ENCODE measurements around the gene MSI2. TPM values are rescaled to one million over a fixed set of nuclear protein-coding genes. Genes with fewer than 3 reads are reported as not detected.

The MSI2 gene
- total RNA-seq, 2 donors from 2014 or later: 30.1 to 41.1 TPM

GRCh38 chr17:57609125-57609877 is 353.0 kb downstream of the MSI2 start:
- peaks cover 0 to 24% of the 10 kb centered on the region in 2 donors for H3K4me1 ChIP-seq
- H3K9me3 ChIP-seq: no peaks in the 10 kb centered on the region
- no peak for DNase-seq (ENCODE audit: low spot score)
- no peak overlapping the region for H3K4me3 ChIP-seq
- no peaks in the 10 kb centered on the region for H3K27me3 ChIP-seq
- no peak for TF ChIP-seq CTCF (IDR thresholded peaks at IDR 0.05)
- no peak overlapping the region for H3K27ac ChIP-seq
- no peaks in the 10 kb centered on the region for H3K36me3 ChIP-seq

GRCh38 chr17:57609878-57610270 is 353.6 kb downstream of the MSI2 start:
- no peak for DNase-seq (ENCODE audit: low spot score)
- H3K9me3 ChIP-seq: no peaks in the 10 kb centered on the region
- no peaks in the 10 kb centered on the region for H3K27me3 ChIP-seq
- H3K4me3 ChIP-seq: no peak overlapping the region
- H3K4me1 ChIP-seq: peaks cover 0 to 19% of the 10 kb centered on the region in 2 donors
- H3K27ac ChIP-seq: no peak overlapping the region
- TF ChIP-seq CTCF (IDR thresholded peaks at IDR 0.05): no peak
- no peaks in the 10 kb centered on the region for H3K36me3 ChIP-seq

- no peak for DNase-seq (ENCODE audit: low spot score)
- H3K4me3 ChIP-seq: no peak overlapping the region
- no peak for TF ChIP-seq CTCF (IDR thresholded peaks at IDR 0.05)
- H3K27me3 ChIP-seq: no peaks in the 10 kb centered on the region
- peaks cover 0 to 10% of the 10 kb centered on the region in 2 donors for H3K4me1 ChIP-seq
- no peaks in the 10 kb centered on the region for H3K9me3 ChIP-seq
- no peaks in the 10 kb centered on the region for H3K36me3 ChIP-seq
- H3K27ac ChIP-seq: no peak overlapping the region
Measured at GRCh38 chr17:57612202-57613071, 356.1 kb downstream of the MSI2 start.

- Histone ChIP-seq H3K36me3 (no peaks in the 10 kb centered on the region), H3K27ac (no peak overlapping the region), H3K27me3 (no peaks in the 10 kb centered on the region), H3K9me3 (no peaks in the 10 kb centered on the region), H3K4me3 (no peak overlapping the region), H3K4me1 (peaks cover 0 to 10% of the 10 kb centered on the region in 2 donors)
- no peak for TF ChIP-seq CTCF (IDR thresholded peaks at IDR 0.05)
- DNase-seq (ENCODE audit: low spot score): no peak
Measured at GRCh38 chr17:57614742-57615141, 358.4 kb downstream of the MSI2 start.

- Histone ChIP-seq H3K9me3 (no peaks in the 10 kb centered on the region), H3K36me3 (no peaks in the 10 kb centered on the region), H3K4me3 (no peak overlapping the region), H3K27me3 (no peaks in the 10 kb centered on the region), H3K4me1 (peaks cover 0 to 10% of the 10 kb centered on the region in 2 donors), H3K27ac (no peak overlapping the region)
- DNase-seq (ENCODE audit: low spot score): no peak
- TF ChIP-seq CTCF (IDR thresholded peaks at IDR 0.05): no peak
Measured at GRCh38 chr17:57615836-57616757, 359.8 kb downstream of the MSI2 start.

Data from right atrium auricular region (tissue), 2 donors.